Measurements from ENCODE around the gene ZNF138. TPM values are rescaled to one million over a fixed set of nuclear protein-coding genes. Genes with fewer than 3 reads are reported as not detected.
"Not testable (repeated sequence)": the region's sequence is repeated elsewhere in the genome, so short reads cannot be mapped to it uniquely, and the experiment has no call there.

The ZNF138 gene
- total RNA-seq: 7.5 TPM

GRCh38 chr7:64794171-64794844 is at the start of gene ZNF138:
Gene ZNF138, plus strand, starts transcription at chr7:64794428. Its CDS starts 141 bp downstream, at chr7:64794569.
- DNase-seq (ENCODE audit: low spot score): peak; percentile 97

GRCh38 chr7:64744680-64745079 is 49.5 kb upstream of the ZNF138 start:
- no peak for DNase-seq (ENCODE audit: low spot score)

- DNase-seq (ENCODE audit: low spot score): no peak
These were observed 46.4 kb upstream of the ZNF138 start for GRCh38 chr7:64747802-64748201.

- DNase-seq (ENCODE audit: low spot score): no peak
These were observed 41.2 kb upstream of the ZNF138 start for GRCh38 chr7:64753032-64753431.

GRCh38 chr7:64755865-64756264 is 38.4 kb upstream of the ZNF138 start:
- no peak for DNase-seq (ENCODE audit: low spot score)

- no peak for DNase-seq (ENCODE audit: low spot score)
These were observed 36.1 kb upstream of the ZNF138 start for GRCh38 chr7:64758151-64758550.

GRCh38 chr7:64768824-64769223 is 25.4 kb upstream of the ZNF138 start:
- no peak for DNase-seq (ENCODE audit: low spot score)

- no peak for DNase-seq (ENCODE audit: low spot score)
These were observed 19.9 kb upstream of the ZNF138 start for GRCh38 chr7:64774204-64774842.

- no peak for DNase-seq (ENCODE audit: low spot score)
These were observed 18.9 kb upstream of the ZNF138 start for GRCh38 chr7:64775289-64775688.

- not testable (repeated sequence) for DNase-seq (ENCODE audit: low spot score)
These were observed 9.4 kb upstream of the ZNF138 start for GRCh38 chr7:64784842-64785241.

- DNase-seq (ENCODE audit: low spot score): no peak
These were observed 6.9 kb upstream of the ZNF138 start for GRCh38 chr7:64787295-64787694.

- not testable (repeated sequence) for DNase-seq (ENCODE audit: low spot score)
These were observed 5.0 kb upstream of the ZNF138 start for GRCh38 chr7:64789241-64789640.

- DNase-seq (ENCODE audit: low spot score): no peak
These were observed 997 bp upstream of the ZNF138 start for GRCh38 chr7:64793106-64793755.

- no peak for DNase-seq (ENCODE audit: low spot score)
These were observed 948 bp downstream of the ZNF138 start for GRCh38 chr7:64795176-64795575.

GRCh38 chr7:64799169-64799568 is 4.9 kb downstream of the ZNF138 start:
- DNase-seq (ENCODE audit: low spot score): not testable (repeated sequence)

GRCh38 chr7:64802699-64803098 is 8.5 kb downstream of the ZNF138 start:
- no peak for DNase-seq (ENCODE audit: low spot score)

GRCh38 chr7:64807731-64808365 is 13.6 kb downstream of the ZNF138 start:
- DNase-seq (ENCODE audit: low spot score): no peak

GRCh38 chr7:64811767-64812166 is 17.5 kb downstream of the ZNF138 start:
- no peak for DNase-seq (ENCODE audit: low spot score)

- no peak for DNase-seq (ENCODE audit: low spot score)
These were observed 36.7 kb downstream of the ZNF138 start for GRCh38 chr7:64830926-64831325.

- no peak for DNase-seq (ENCODE audit: low spot score)
These were observed 37.9 kb downstream of the ZNF138 start for GRCh38 chr7:64832136-64832535.

- no peak for DNase-seq (ENCODE audit: low spot score)
These were observed 40.8 kb downstream of the ZNF138 start for GRCh38 chr7:64834989-64835388.

- not testable (repeated sequence) for DNase-seq (ENCODE audit: low spot score)
These were observed 41.6 kb downstream of the ZNF138 start for GRCh38 chr7:64835856-64836255.

- DNase-seq (ENCODE audit: low spot score): not testable (repeated sequence)
These were observed 43.8 kb downstream of the ZNF138 start for GRCh38 chr7:64838051-64838450.
